ENCODE results near the gene HOXC6.

Gene HOXC6

DNA sequence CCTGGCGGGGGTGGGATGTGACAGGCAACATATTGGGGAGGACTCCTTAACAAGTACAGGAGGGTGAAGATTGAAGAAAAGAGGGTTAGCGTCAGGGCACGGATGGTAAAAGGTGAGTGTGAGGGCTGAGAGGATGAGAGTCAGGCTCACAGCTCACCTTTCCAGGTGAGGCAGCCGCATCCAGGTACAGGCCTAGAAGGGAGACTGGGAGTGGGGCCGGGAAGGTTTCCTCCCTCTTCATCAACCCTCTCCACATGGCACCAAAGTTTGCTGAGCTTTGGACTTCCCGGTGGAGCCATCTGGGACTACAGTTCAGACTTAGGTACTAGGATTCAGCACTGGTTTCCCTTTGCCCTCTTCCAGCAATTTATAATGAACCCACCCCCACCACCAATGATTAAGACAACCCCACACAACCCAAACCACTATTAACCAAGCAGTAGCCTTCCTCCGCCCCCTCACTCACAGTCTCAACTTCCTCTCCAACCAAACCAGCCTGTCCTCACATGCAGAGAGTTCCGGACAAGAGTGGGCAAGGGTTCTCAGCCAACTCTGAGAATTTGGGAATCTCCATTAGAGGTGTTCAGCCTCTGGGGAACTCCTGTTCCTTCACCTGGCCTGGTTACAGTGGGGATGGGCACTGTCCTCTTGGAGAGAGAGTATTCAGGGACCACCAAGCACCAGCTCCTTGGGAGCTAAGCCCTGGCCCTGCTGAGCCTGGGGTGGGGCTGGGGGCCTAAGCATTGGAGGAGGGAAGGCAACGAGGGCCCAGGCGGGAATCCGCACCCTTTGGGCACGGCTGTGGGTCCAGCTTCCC, 23.0 kb downstream of the HOXC6 start:
- no peaks in the 10 kb centered on the region for H3K9me3 ChIP-seq (ENCODE audit: insufficient read depth, low read depth, low read length)
- no peak overlapping the region for H3K27ac ChIP-seq (ENCODE audit: low read depth, low read length)
- H3K36me3 ChIP-seq (ENCODE audit: insufficient read depth, low read length), result no peaks in the 10 kb centered on the region
- H3K4me1 ChIP-seq (ENCODE audit: insufficient read depth, low read length), result peaks cover 16% of the 10 kb centered on the region; the same call in 1 of the 2 replicates
- 10% methylated on average over 12 of the region's 12 CpGs for WGBS
- H3K4me3 ChIP-seq (ENCODE audit: low read length), result no peak overlapping the region
- no peak overlapping the region for H3K9ac ChIP-seq (ENCODE audit: low read depth, low read length)
- H3K27me3 ChIP-seq (ENCODE audit: insufficient read depth, low read length), result peaks cover 99% of the 10 kb centered on the region

GRCh38 chr12:54051874-54052437, 23.7 kb downstream of the HOXC6 start:
- Histone ChIP-seq H3K9me3 (ENCODE audit: insufficient read depth, low read depth, low read length) (no peaks in the 10 kb centered on the region), H3K4me1 (ENCODE audit: insufficient read depth, low read length) (peaks cover 16% of the 10 kb centered on the region; the same call in 1 of the 2 replicates), H3K4me3 (ENCODE audit: low read length) (no peak overlapping the region), H3K27ac (ENCODE audit: low read depth, low read length) (no peak overlapping the region), H3K27me3 (ENCODE audit: insufficient read depth, low read length) (peaks cover 99% of the 10 kb centered on the region), H3K9ac (ENCODE audit: low read depth, low read length) (no peak overlapping the region), H3K36me3 (ENCODE audit: insufficient read depth, low read length) (no peaks in the 10 kb centered on the region)
- WGBS, result 5% methylated on average over 24 of the region's 24 CpGs

DNA sequence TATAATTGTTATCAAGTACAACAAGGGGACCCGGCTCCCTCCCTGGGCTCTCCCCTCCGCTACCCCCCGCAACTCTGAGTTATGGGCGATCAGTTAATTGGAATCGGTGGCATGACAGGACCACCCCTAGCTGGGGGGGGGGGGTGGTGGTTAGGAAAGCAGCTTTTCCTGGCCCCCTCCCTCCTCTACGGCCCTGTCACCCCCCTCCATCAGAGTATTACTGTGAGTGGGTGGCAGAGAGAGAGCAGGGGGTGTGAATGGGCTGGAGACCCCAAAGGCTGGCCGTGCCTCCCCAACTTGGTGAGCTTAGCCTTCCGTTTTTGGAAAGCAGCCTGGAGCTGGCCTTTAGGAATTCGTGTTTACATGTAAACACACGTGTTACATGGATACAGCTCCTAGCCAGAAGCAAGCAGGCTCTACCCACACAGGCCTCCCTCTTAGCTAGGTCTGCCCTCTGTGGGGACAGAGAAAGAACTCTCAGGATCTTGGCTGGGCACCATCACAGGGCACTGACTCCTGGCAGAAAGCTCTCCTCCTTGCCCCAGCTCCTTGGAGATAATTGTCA, 24.3 kb downstream of the HOXC6 start:
- WGBS, result 6% methylated on average over 7 of the region's 10 CpGs
- no peak overlapping the region for H3K4me3 ChIP-seq (ENCODE audit: low read length)
- no peaks in the 10 kb centered on the region for H3K9me3 ChIP-seq (ENCODE audit: insufficient read depth, low read depth, low read length)
- H3K9ac ChIP-seq (ENCODE audit: low read depth, low read length), result no peak overlapping the region
- H3K27me3 ChIP-seq (ENCODE audit: insufficient read depth, low read length), result peaks cover 99% of the 10 kb centered on the region
- H3K36me3 ChIP-seq (ENCODE audit: insufficient read depth, low read length), result no peaks in the 10 kb centered on the region
- H3K27ac ChIP-seq (ENCODE audit: low read depth, low read length), result no peak overlapping the region
- peaks cover 13% of the 10 kb centered on the region; the same call in 1 of the 2 replicates for H3K4me1 ChIP-seq (ENCODE audit: insufficient read depth, low read length)

DNA sequence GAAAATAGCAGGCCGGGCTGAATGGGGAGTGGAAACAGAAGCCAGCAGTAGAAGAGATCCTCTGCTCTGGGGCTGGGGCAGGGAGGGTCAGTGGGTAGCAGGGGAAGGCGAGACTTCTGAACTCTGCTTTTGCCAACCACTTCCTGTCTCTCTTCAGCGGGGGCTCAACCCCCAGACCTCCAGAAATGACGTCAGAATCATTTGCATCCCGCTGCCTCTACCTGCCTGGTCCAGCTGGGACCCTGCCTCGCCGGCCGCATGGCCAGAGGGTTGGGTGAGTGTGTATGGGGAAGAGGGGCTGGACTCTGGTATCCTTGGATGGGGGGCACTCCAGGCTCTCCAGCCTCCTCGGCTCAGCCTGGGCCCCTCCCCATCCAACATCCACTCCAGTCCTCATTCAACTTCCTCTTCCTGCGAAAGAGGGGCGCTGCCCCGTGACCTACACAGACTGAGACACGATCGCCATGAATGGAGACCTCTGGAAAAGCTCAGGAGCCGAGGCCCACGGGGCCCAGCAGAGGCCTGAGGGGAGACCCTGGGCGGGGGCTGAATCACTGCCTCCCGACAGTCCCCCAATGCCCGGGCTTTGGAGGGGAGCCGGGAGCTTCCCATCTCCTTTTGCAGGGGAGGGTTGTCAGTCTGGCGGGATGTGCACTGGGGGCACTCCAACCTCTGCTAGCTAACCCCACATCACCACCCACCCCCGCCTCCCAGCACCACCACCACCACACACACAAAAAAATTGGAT, 24.9 kb downstream of the HOXC6 start:
- H3K9ac ChIP-seq (ENCODE audit: low read depth, low read length), result no peak overlapping the region
- 4% methylated on average over 20 of the region's 22 CpGs for WGBS
- H3K4me1 ChIP-seq (ENCODE audit: insufficient read depth, low read length), result peaks cover 14% of the 10 kb centered on the region; the same call in 1 of the 2 replicates
- H3K9me3 ChIP-seq (ENCODE audit: insufficient read depth, low read depth, low read length), result no peaks in the 10 kb centered on the region
- H3K27ac ChIP-seq (ENCODE audit: low read depth, low read length), result no peak overlapping the region
- no peaks in the 10 kb centered on the region for H3K36me3 ChIP-seq (ENCODE audit: insufficient read depth, low read length)
- peak overlapping the region; percentile 27 for H3K4me3 ChIP-seq (ENCODE audit: low read length)
- peaks cover 99% of the 10 kb centered on the region for H3K27me3 ChIP-seq (ENCODE audit: insufficient read depth, low read length)

GRCh38 chr12:54053751-54054741, 25.8 kb downstream of the HOXC6 start, which contains the start of gene HOXC4:
HOXC4 (plus strand) TSS chr12:54053835; CDS start chr12:54053923, 88 bp downstream.
- H3K27ac ChIP-seq (ENCODE audit: low read depth, low read length), result no peak within 1 kb of the TSS
- H3K9ac ChIP-seq (ENCODE audit: low read depth, low read length), result no peak within 1 kb of the TSS
- H3K27me3 ChIP-seq (ENCODE audit: insufficient read depth, low read length), result peaks cover 99% of the 10 kb centered on the region

GRCh38 chr12:54054742-54055194, 26.5 kb downstream of the HOXC6 start:
- Histone ChIP-seq H3K4me3 (ENCODE audit: low read length) (no peak overlapping the region), H3K27ac (ENCODE audit: low read depth, low read length) (no peak overlapping the region), H3K9ac (ENCODE audit: low read depth, low read length) (no peak overlapping the region), H3K9me3 (ENCODE audit: insufficient read depth, low read depth, low read length) (no peaks in the 10 kb centered on the region), H3K4me1 (ENCODE audit: insufficient read depth, low read length) (peaks cover 19% of the 10 kb centered on the region; the same call in 1 of the 2 replicates), H3K36me3 (ENCODE audit: insufficient read depth, low read length) (no peaks in the 10 kb centered on the region), H3K27me3 (ENCODE audit: insufficient read depth, low read length) (peaks cover 99% of the 10 kb centered on the region)
- WGBS, result 2% methylated on average over 23 of the region's 24 CpGs

More at GRCh38 chr12:54053751-54054741, 25.8 kb downstream of the HOXC6 start, which contains the start of gene HOXC4:
- Histone ChIP-seq H3K36me3 (ENCODE audit: insufficient read depth, low read length) (no peaks in the 10 kb centered on the region), H3K9me3 (ENCODE audit: insufficient read depth, low read depth, low read length) (no peaks in the 10 kb centered on the region), H3K4me1 (ENCODE audit: insufficient read depth, low read length) (peaks cover 19% of the 10 kb centered on the region; the same call in 1 of the 2 replicates), H3K4me3 (ENCODE audit: low read length) (peak within 1 kb of the TSS; percentile 27)
- WGBS, result 4% methylated on average over 52 of the region's 52 CpGs

- H3K27me3 ChIP-seq (ENCODE audit: insufficient read depth, low read length), result peaks cover 99% of the 10 kb centered on the region
- peaks cover 14% of the 10 kb centered on the region; the same call in 1 of the 2 replicates for H3K4me1 ChIP-seq (ENCODE audit: insufficient read depth, low read length)
- H3K4me3 ChIP-seq (ENCODE audit: low read length), result no peak overlapping the region
- H3K27ac ChIP-seq (ENCODE audit: low read depth, low read length), result no peak overlapping the region
- no peaks in the 10 kb centered on the region for H3K36me3 ChIP-seq (ENCODE audit: insufficient read depth, low read length)
- H3K9me3 ChIP-seq (ENCODE audit: insufficient read depth, low read depth, low read length), result no peaks in the 10 kb centered on the region
- 4% methylated on average over 1 of the region's 2 CpGs for WGBS
- no peak overlapping the region for H3K9ac ChIP-seq (ENCODE audit: low read depth, low read length)
Observed at GRCh38 chr12:54055552-54055951, 27.3 kb downstream of the HOXC6 start.

- peaks cover 99% of the 10 kb centered on the region for H3K27me3 ChIP-seq (ENCODE audit: insufficient read depth, low read length)
- no peak overlapping the region for H3K9ac ChIP-seq (ENCODE audit: low read depth, low read length)
- no peaks in the 10 kb centered on the region for H3K36me3 ChIP-seq (ENCODE audit: insufficient read depth, low read length)
- H3K9me3 ChIP-seq (ENCODE audit: insufficient read depth, low read depth, low read length), result no peaks in the 10 kb centered on the region
- no peak overlapping the region for H3K27ac ChIP-seq (ENCODE audit: low read depth, low read length)
- H3K4me3 ChIP-seq (ENCODE audit: low read length), result no peak overlapping the region
- H3K4me1 ChIP-seq (ENCODE audit: insufficient read depth, low read length), result peaks cover 19% of the 10 kb centered on the region
Observed at GRCh38 chr12:54056110-54056509, 27.9 kb downstream of the HOXC6 start.

DNA sequence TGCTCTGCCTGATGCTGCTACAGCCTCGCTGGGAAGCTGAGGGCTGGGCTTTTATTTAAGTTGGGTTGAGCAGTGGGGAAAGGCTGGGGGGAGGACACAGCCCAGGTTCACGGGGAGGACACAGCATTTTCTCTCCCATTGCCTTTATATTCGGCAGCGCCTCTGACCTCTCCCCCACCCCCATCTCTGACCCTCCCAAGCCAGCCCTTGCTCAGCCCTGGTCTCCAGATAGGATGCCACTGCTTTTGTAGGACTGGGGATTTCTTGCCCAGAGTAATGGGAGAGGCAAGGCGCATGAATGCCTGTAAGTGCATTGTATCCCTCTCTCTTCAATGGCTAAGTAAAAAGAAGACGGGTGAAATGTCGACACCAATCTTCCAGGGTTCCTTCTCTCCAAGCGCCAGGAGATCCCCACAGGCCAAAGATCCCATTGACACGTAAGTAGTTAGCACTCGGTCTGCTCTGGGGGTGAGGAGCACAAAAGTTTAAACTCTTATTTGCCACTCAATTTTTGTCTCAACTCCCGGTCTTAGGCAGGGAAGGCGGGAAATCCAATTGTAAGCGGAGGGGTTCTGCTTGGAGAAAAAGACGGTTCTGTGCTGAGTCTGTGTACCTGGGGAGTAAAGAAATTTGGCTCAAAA, 30.0 kb downstream of the HOXC6 start:
- H3K9ac ChIP-seq (ENCODE audit: low read depth, low read length), result no peak overlapping the region
- H3K9me3 ChIP-seq (ENCODE audit: insufficient read depth, low read depth, low read length), result no peaks in the 10 kb centered on the region
- H3K36me3 ChIP-seq (ENCODE audit: insufficient read depth, low read length), result no peaks in the 10 kb centered on the region
- no peak overlapping the region for H3K4me3 ChIP-seq (ENCODE audit: low read length)
- 6% methylated on average over 14 of the region's 14 CpGs for WGBS
- H3K27me3 ChIP-seq (ENCODE audit: insufficient read depth, low read length), result peaks cover 99% of the 10 kb centered on the region
- peaks cover 24% of the 10 kb centered on the region for H3K4me1 ChIP-seq (ENCODE audit: insufficient read depth, low read length)
- no peak overlapping the region for H3K27ac ChIP-seq (ENCODE audit: low read depth, low read length)

- H3K27me3 ChIP-seq (ENCODE audit: insufficient read depth, low read length), result peaks cover 99% of the 10 kb centered on the region
- no peaks in the 10 kb centered on the region for H3K36me3 ChIP-seq (ENCODE audit: insufficient read depth, low read length)
- H3K9me3 ChIP-seq (ENCODE audit: insufficient read depth, low read depth, low read length), result no peaks in the 10 kb centered on the region
- 25% methylated on average over 7 of the region's 7 CpGs for WGBS
- no peak overlapping the region for H3K27ac ChIP-seq (ENCODE audit: low read depth, low read length)
- no peak overlapping the region for H3K4me3 ChIP-seq (ENCODE audit: low read length)
- H3K9ac ChIP-seq (ENCODE audit: low read depth, low read length), result no peak overlapping the region
- H3K4me1 ChIP-seq (ENCODE audit: insufficient read depth, low read length), result peaks cover 24% of the 10 kb centered on the region
Observed at GRCh38 chr12:54059668-54060067, 31.4 kb downstream of the HOXC6 start.

Measured in HUES64 (cell line).